KOPT-K1 (cell line): ENCODE results near the gene CNTN5.
"Not testable (repeated sequence)": the region's sequence is repeated elsewhere in the genome, so short reads cannot be mapped to it uniquely, and the experiment has no call there.

ENCODE experiments used
- H3K27ac ChIP-seq: fragments of 200-600 bp; sonication (generic); 2 replicates; pipeline ENCODE4 v1.5.1; 2016; ENCODE audit warnings: antibody characterized with exemption, mild to moderate bottlenecking, low read depth, low read length; ENCODE audit not compliant: poor library complexity, severe bottlenecking
- H3K36me3 ChIP-seq: fragments of 200-600 bp; sonication (generic); 2 replicates; pipeline ENCODE4 v1.5.1; 2017; ENCODE audit warnings: antibody characterized with exemption, mild to moderate bottlenecking, low read length, moderate library complexity; ENCODE audit not compliant: insufficient read depth
- H3K9me3 ChIP-seq: fragments of 200-600 bp; sonication (generic); 2 replicates; pipeline ENCODE4 v1.5.1; 2017; ENCODE audit warnings: antibody characterized with exemption, low read length, mild to moderate bottlenecking; ENCODE audit not compliant: insufficient read depth, poor library complexity, severe bottlenecking

CNTN5 gene

GRCh38 chr11:99279266-99279665 lies 258.5 kb downstream of the CNTN5 start:
- Histone ChIP-seq H3K9me3 (no peaks in the 10 kb centered on the region), H3K27ac (no peak overlapping the region), H3K36me3 (no peaks in the 10 kb centered on the region)

GRCh38 chr11:99281331-99281730 lies 260.6 kb downstream of the CNTN5 start:
- Histone ChIP-seq H3K9me3 (no peaks in the 10 kb centered on the region), H3K36me3 (no peaks in the 10 kb centered on the region), H3K27ac (no peak overlapping the region)

- not testable (repeated sequence) for H3K9me3 ChIP-seq, H3K27ac ChIP-seq, H3K36me3 ChIP-seq
Observed at GRCh38 chr11:99297925-99298324, 277.2 kb downstream of the CNTN5 start.

- Histone ChIP-seq H3K9me3 (no peaks in the 10 kb centered on the region), H3K27ac (no peak overlapping the region), H3K36me3 (no peaks in the 10 kb centered on the region)
Observed at GRCh38 chr11:99307510-99308088, 286.9 kb downstream of the CNTN5 start.

- Histone ChIP-seq H3K9me3 (no peaks in the 10 kb centered on the region), H3K27ac (no peak overlapping the region), H3K36me3 (no peaks in the 10 kb centered on the region)
Observed at GRCh38 chr11:99311870-99312269, 291.1 kb downstream of the CNTN5 start.

GRCh38 chr11:99316776-99317520 lies 296.2 kb downstream of the CNTN5 start:
- no peaks in the 10 kb centered on the region for H3K9me3 ChIP-seq
- no peak overlapping the region for H3K27ac ChIP-seq
- no peaks in the 10 kb centered on the region for H3K36me3 ChIP-seq

GRCh38 chr11:99320769-99321290 lies 300.1 kb downstream of the CNTN5 start:
- Histone ChIP-seq H3K27ac (no peak overlapping the region), H3K36me3 (no peaks in the 10 kb centered on the region), H3K9me3 (no peaks in the 10 kb centered on the region)

- H3K9me3 ChIP-seq = no peaks in the 10 kb centered on the region
- H3K36me3 ChIP-seq = no peaks in the 10 kb centered on the region
- H3K27ac ChIP-seq = no peak overlapping the region
Observed at GRCh38 chr11:99325847-99326246, 305.1 kb downstream of the CNTN5 start.

GRCh38 chr11:99327066-99327465 lies 306.3 kb downstream of the CNTN5 start:
- Histone ChIP-seq H3K27ac (no peak overlapping the region), H3K36me3 (no peaks in the 10 kb centered on the region), H3K9me3 (no peaks in the 10 kb centered on the region)

GRCh38 chr11:99327527-99327926 lies 306.8 kb downstream of the CNTN5 start:
- Histone ChIP-seq H3K36me3 (no peaks in the 10 kb centered on the region), H3K9me3 (no peaks in the 10 kb centered on the region)

GRCh38 chr11:99333621-99334020 lies 312.9 kb downstream of the CNTN5 start:
- no peaks in the 10 kb centered on the region for H3K9me3 ChIP-seq
- H3K27ac ChIP-seq = no peak overlapping the region
- H3K36me3 ChIP-seq = no peaks in the 10 kb centered on the region

More at GRCh38 chr11:99327527-99327926, 306.8 kb downstream of the CNTN5 start:
- no peak overlapping the region for H3K27ac ChIP-seq

GRCh38 chr11:99343117-99343516 lies 322.4 kb downstream of the CNTN5 start:
- Histone ChIP-seq H3K27ac (no peak overlapping the region), H3K9me3 (no peaks in the 10 kb centered on the region), H3K36me3 (no peaks in the 10 kb centered on the region)

- no peaks in the 10 kb centered on the region for H3K9me3 ChIP-seq
- H3K36me3 ChIP-seq = no peaks in the 10 kb centered on the region
Observed at GRCh38 chr11:99349151-99349673, 328.5 kb downstream of the CNTN5 start.

GRCh38 chr11:99351624-99352023 lies 330.9 kb downstream of the CNTN5 start:
- Histone ChIP-seq H3K36me3 (no peaks in the 10 kb centered on the region), H3K27ac (no peak overlapping the region), H3K9me3 (no peaks in the 10 kb centered on the region)

More at GRCh38 chr11:99349151-99349673, 328.5 kb downstream of the CNTN5 start:
- no peak overlapping the region for H3K27ac ChIP-seq

GRCh38 chr11:99352642-99353041 lies 331.9 kb downstream of the CNTN5 start:
- Histone ChIP-seq H3K27ac (no peak overlapping the region), H3K9me3 (no peaks in the 10 kb centered on the region), H3K36me3 (no peaks in the 10 kb centered on the region)
